HEK293T (cell line): Measurements from ENCODE around the gene SMPD2.
"Not testable (repeated sequence)": the region's sequence is repeated elsewhere in the genome, so short reads cannot be mapped to it uniquely, and the experiment has no call there.

Experiments used
- CTCF ChIA-PET: fragments of 350-600 bp; formaldehyde crosslinking; extraction: SDS; loops from one replicate; lab custom pipeline; 2021; ENCODE audit warnings: antibody characterized with exemption, inconsistent platforms; lab: Yijun Ruan, JAX
- POLR2A ChIA-PET: fragments of 350-600 bp; formaldehyde crosslinking; extraction: SDS; loops from one replicate; lab custom pipeline; 2020; ENCODE audit warnings: antibody characterized with exemption, inconsistent platforms; lab: Yijun Ruan, JAX
- DNase-seq: peaks from one replicate; pipeline ENCODE4 v3.0.0; 2012; ENCODE audit warnings: mixed read lengths; ENCODE audit errors: extremely low spot score
- ARNT ChIP-seq: fragments of 450-650 bp; IDR thresholded peaks from 2 replicates; pipeline ENCODE4 v1.6.1; 2017; ENCODE audit warnings: mild to moderate bottlenecking
- BHLHE40 ChIP-seq: fragments of 450-650 bp; IDR thresholded peaks from 2 replicates; pipeline ENCODE4 v1.6.1; 2016; ENCODE audit warnings: mild to moderate bottlenecking, moderate library complexity, borderline replicate concordance
- CTBP1 ChIP-seq: fragments of 450-650 bp; IDR thresholded peaks from 2 replicates; pipeline ENCODE4 v1.6.1; 2016; ENCODE audit warnings: borderline replicate concordance
- ELF4 ChIP-seq: fragments of 450-650 bp; IDR thresholded peaks from 2 replicates; pipeline ENCODE4 v1.6.1; 2017; ENCODE audit warnings: antibody characterized with exemption
- FOXA1 ChIP-seq: fragments of 450-650 bp; IDR thresholded peaks from 2 replicates; pipeline ENCODE4 v1.6.1; 2016; ENCODE audit warnings: mild to moderate bottlenecking
- FOXK2 ChIP-seq: fragments of 450-650 bp; IDR thresholded peaks from 2 replicates; pipeline ENCODE4 v1.6.1; 2016; ENCODE audit warnings: mild to moderate bottlenecking
- FOXM1 ChIP-seq: fragments of 450-650 bp; IDR thresholded peaks from 2 replicates; pipeline ENCODE4 v1.6.1; 2017; ENCODE audit warnings: mild to moderate bottlenecking, borderline replicate concordance
- HDGF ChIP-seq: fragments of 450-650 bp; IDR thresholded peaks from 2 replicates; pipeline ENCODE4 v1.6.1; 2017; ENCODE audit warnings: antibody characterized with exemption, borderline replicate concordance
- L3MBTL2 ChIP-seq: fragments of 450-650 bp; conservative IDR thresholded peaks from 2 replicates; pipeline ENCODE4 v1.6.1; 2016; ENCODE audit warnings: mild to moderate bottlenecking
- LEF1 ChIP-seq: fragments of 450-650 bp; IDR thresholded peaks from 2 replicates; pipeline ENCODE4 v1.6.1; 2017; ENCODE audit warnings: mild to moderate bottlenecking, borderline replicate concordance
- NFRKB ChIP-seq: fragments of 450-650 bp; IDR thresholded peaks from 2 replicates; pipeline ENCODE4 v1.6.1; 2016; ENCODE audit warnings: mild to moderate bottlenecking, moderate library complexity
- PKNOX1 ChIP-seq: fragments of 450-650 bp; IDR thresholded peaks from 2 replicates; pipeline ENCODE4 v1.6.1; 2016
- SP1 ChIP-seq: fragments of 450-650 bp; IDR thresholded peaks from 2 replicates; pipeline ENCODE4 v1.6.1; 2017
- SUZ12 ChIP-seq: fragments of 450-650 bp; IDR thresholded peaks from 2 replicates; pipeline ENCODE4 v1.6.1; 2016; ENCODE audit warnings: mild to moderate bottlenecking
- TARDBP ChIP-seq: fragments of 450-650 bp; IDR thresholded peaks from 2 replicates; pipeline ENCODE4 v1.6.1; 2016
- ZNF384 ChIP-seq: fragments of 450-650 bp; IDR thresholded peaks from 2 replicates; pipeline ENCODE4 v1.6.1; 2016

The SMPD2 gene

GRCh38 chr6:109456111-109456583, 15.6 kb downstream of the SMPD2 start:
- ChIA-PET CTCF (no interaction called here), POLR2A (interaction anchor here (1.4 to 6.2 kb wide), 3 partner anchors 10 to 26 kb away, joined by 4 to 39 read pairs (median 6); partner anchors contain the start of genes PPIL6, SMPD2 and ZBTB24)
- TF ChIP-seq FOXK2 (no peak), SUZ12 (no peak), L3MBTL2 (no peak; the same call in 1 of the 2 replicates)
- no peak for DNase-seq

GRCh38 chr6:109456710-109457561, 16.4 kb downstream of the SMPD2 start:
- POLR2A ChIA-PET, result interaction anchor here (1.3 to 6.2 kb wide), 4 partner anchors 8 to 26 kb away, joined by 3 to 39 read pairs (median 5); partner anchors contain the start of genes PPIL6, SMPD2 and ZBTB24
- no peak for DNase-seq

DNA sequence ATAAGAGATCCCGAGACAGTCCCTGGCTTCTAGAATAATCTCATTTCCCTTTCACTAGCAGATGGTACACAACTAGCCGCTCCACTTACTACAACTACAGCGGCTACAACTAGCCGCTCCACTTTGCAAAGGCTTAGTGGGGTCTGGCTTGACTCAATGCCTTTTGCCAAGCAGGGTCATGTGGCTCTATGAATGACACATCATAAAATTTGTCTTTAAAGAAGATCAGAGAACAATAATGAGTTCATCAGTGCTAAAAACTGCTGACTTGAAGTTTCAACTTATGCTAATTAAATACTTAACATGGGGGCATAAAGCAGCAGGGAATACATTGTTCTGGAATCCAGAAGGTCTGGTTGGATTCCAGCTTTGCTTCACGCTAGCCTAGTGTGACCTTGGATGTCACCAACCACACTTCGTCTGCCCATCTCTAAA, 17.1 kb downstream of the SMPD2 start:
- DNase-seq, result no peak
- ChIA-PET CTCF (no interaction called here), POLR2A (interaction anchor here (1.3 to 6.2 kb wide), 3 partner anchors 9 to 25 kb away, joined by 3 to 39 read pairs (median 4); partner anchors contain the start of genes PPIL6, SMPD2 and ZBTB24)
- TF ChIP-seq PKNOX1 (peak; percentile 33; the same call in 1 of the 2 replicates), ELF4 (no peak), SUZ12 (no peak), ZNF384 (no peak)

More at GRCh38 chr6:109456710-109457561, 16.4 kb downstream of the SMPD2 start:
- TF ChIP-seq HDGF, result no peak
- TF ChIP-seq BHLHE40, result no peak
- TF ChIP-seq NFRKB, result no peak
- no peak for TF ChIP-seq LEF1
- no peak for TF ChIP-seq ZNF384
- no peak for TF ChIP-seq SUZ12
- TF ChIP-seq SP1, result no peak
- TF ChIP-seq CTBP1, result no peak
- no peak for TF ChIP-seq ELF4
- TF ChIP-seq PKNOX1, result no peak
- no peak for TF ChIP-seq ARNT
- TF ChIP-seq L3MBTL2, result no peak
- CTCF ChIA-PET, result interaction anchor here (0.9 kb wide), 1 partner anchor 16 kb away, joined by 4 read pairs; the partner anchor contains the start of genes PPIL6 and SMPD2

- no peak for TF ChIP-seq L3MBTL2
- TF ChIP-seq LEF1, result no peak
- TF ChIP-seq ELF4, result no peak
- no peak for TF ChIP-seq PKNOX1
- no peak for TF ChIP-seq BHLHE40
- TF ChIP-seq SUZ12, result no peak
- no peak for TF ChIP-seq FOXM1
- ChIA-PET POLR2A (interaction anchor here (1.1 kb wide), 1 partner anchor 21 kb away, joined by 3 read pairs; no protein-coding TSS in a partner anchor), CTCF (no interaction called here)
- DNase-seq, result no peak
Measured at GRCh38 chr6:109458774-109459531, 18.4 kb downstream of the SMPD2 start.

DNA sequence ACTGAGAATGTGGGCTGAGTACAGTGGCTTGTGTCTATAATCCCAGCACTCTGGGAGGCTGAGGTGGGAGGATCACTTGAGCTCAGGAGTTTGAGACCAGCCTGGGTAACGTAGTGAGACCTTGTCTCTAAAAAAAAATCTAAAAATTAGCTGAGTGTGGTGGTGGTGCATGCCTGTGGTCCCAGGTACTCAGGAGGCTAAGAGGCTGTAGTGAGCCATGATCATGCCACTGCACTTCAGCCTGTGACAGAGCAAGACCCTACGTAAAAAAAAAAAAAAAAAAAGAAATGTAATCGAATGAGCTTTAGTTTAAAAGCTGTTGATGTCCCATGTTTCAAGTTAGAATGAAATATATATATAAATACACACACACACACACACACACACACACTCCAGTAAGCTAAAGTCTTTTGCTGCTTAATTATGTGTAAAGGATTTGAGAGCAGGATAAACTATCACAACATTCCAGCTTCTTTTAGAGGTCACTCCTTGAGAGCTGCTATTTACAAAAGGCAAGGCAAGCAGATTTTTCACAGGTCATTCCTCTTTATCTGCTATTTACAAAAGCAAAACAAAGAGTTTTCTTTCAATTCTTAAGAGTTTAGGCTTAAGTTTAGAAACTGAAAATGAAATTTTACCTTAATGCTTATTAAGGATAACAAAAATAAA, 19.8 kb downstream of the SMPD2 start:
- TF ChIP-seq SUZ12 (no peak), PKNOX1 (no peak), NFRKB (no peak), TARDBP (no peak), L3MBTL2 (no peak), FOXA1 (no peak), LEF1 (no peak), BHLHE40 (no peak), HDGF (no peak), CTBP1 (no peak), ELF4 (no peak), SP1 (no peak), FOXK2 (no peak), ARNT (no peak), FOXM1 (no peak), ZNF384 (no peak)
- DNase-seq, result no peak
- POLR2A ChIA-PET, result interaction anchor here (1.3 kb wide), 1 partner anchor 17 kb away, joined by 4 read pairs; no protein-coding TSS in a partner anchor
- CTCF ChIA-PET, result interaction anchor here (0.6 to 1.0 kb wide), 3 partner anchors 18 to 273 kb away, joined by 4 to 6 read pairs (median 4); no protein-coding TSS in a partner anchor

- DNase-seq, CTCF ChIA-PET: not testable (repeated sequence)
- POLR2A ChIA-PET, result interaction anchor here (1.3 kb wide), 1 partner anchor 18 kb away, joined by 4 read pairs; no protein-coding TSS in a partner anchor
Measured at GRCh38 chr6:109461205-109461604, 20.7 kb downstream of the SMPD2 start.
